DND-41 (cell line): ENCODE measurements around the gene WDR77.

Source experiments
- ATAC-seq: fragments of 200-7000 bp; cut with Tn5 transposase; 3 replicates; pipeline ENCODE4 v1.9.1; 2021; ENCODE audit warnings: low read depth; ENCODE audit not compliant: insufficient read depth
- DNase-seq: peaks from one replicate; pipeline ENCODE4 v3.0.0-alpha.2; 2020
- H2AFZ ChIP-seq: 2 replicates; pipeline ENCODE4 v1.6.0; 2012; ENCODE audit warnings: low read depth, low read length
- H3K27ac ChIP-seq: 2 replicates; pipeline ENCODE4 v1.5.1; 2012; ENCODE audit warnings: low read length, inconsistent platforms
- H3K27me3 ChIP-seq: fragments of 200-600 bp; sonication (generic); 2 replicates; pipeline ENCODE4 v1.6.0; 2012; ENCODE audit warnings: low read length, mild to moderate bottlenecking, inconsistent platforms; ENCODE audit not compliant: insufficient read depth, poor library complexity
- H3K36me3 ChIP-seq: 2 replicates; pipeline ENCODE4 v1.5.1; 2012; ENCODE audit warnings: low read length, inconsistent platforms; ENCODE audit not compliant: insufficient read depth
- H3K4me1 ChIP-seq: 2 replicates; pipeline ENCODE4 v1.5.1; 2012; ENCODE audit warnings: mild to moderate bottlenecking, low read length; ENCODE audit not compliant: insufficient read depth
- H3K4me2 ChIP-seq: 2 replicates; pipeline ENCODE4 v1.6.0; 2012; ENCODE audit warnings: mild to moderate bottlenecking, moderate library complexity, low read length, inconsistent platforms; ENCODE audit not compliant: insufficient read depth
- H3K4me3 ChIP-seq, 2 experiments: fragments of 200-600 bp in 1 of 2; shearing (Covaris generic) in 1 of 2; 2 replicates each; pipeline ENCODE4 v1.5.1; 2012 to 2016; ENCODE audit warnings: inconsistent platforms in 2 of 2, low read length in 2 of 2, mild to moderate bottlenecking in 2 of 2, low read depth in 1 of 2, moderate library complexity in 1 of 2
- H3K79me2 ChIP-seq: 2 replicates; pipeline ENCODE4 v1.6.0; 2012; ENCODE audit warnings: low read length, inconsistent platforms; ENCODE audit not compliant: insufficient read depth
- H3K9ac ChIP-seq: 2 replicates; pipeline ENCODE4 v1.6.0; 2012; ENCODE audit warnings: low read depth, mild to moderate bottlenecking, inconsistent platforms, low read length, moderate library complexity
- H3K9me3 ChIP-seq: 2 replicates; pipeline ENCODE4 v1.5.1; 2012; ENCODE audit warnings: low read length, moderate library complexity, mild to moderate bottlenecking, inconsistent platforms; ENCODE audit not compliant: insufficient read depth, severe bottlenecking
- H4K20me1 ChIP-seq: 2 replicates; pipeline ENCODE4 v1.6.0; 2012; ENCODE audit warnings: low read length; ENCODE audit not compliant: insufficient read depth
- CTCF ChIP-seq: IDR thresholded peaks from 2 replicates; pipeline ENCODE4 v1.5.1; 2012; ENCODE audit warnings: borderline replicate concordance, low read length, moderate library complexity, mild to moderate bottlenecking; ENCODE audit not compliant: poor library complexity, severe bottlenecking; ENCODE audit errors: extremely low read depth
- EZH2 ChIP-seq: IDR thresholded peaks from 3 replicates; pipeline ENCODE4 v1.6.1; 2012; ENCODE audit warnings: borderline replicate concordance, low read depth, mild to moderate bottlenecking, moderate library complexity, low read length, inconsistent platforms; ENCODE audit not compliant: severe bottlenecking

The WDR77 gene

GRCh38 chr1:111446967-111447892, 1.8 kb downstream of the WDR77 start:
- Histone ChIP-seq H3K9ac (peak overlapping the region; percentile 96), H3K9me3 (no peaks in the 10 kb centered on the region), H3K4me3 (peak overlapping the region; percentile 97 to 98; a peak in 3 of 4 replicates), H2AFZ (no peak overlapping the region), H3K27ac (peak overlapping the region; percentile 6; the same call in 1 of the 2 replicates), H4K20me1 (peaks cover 14% of the 10 kb centered on the region; the same call in 1 of the 2 replicates), H3K27me3 (no peaks in the 10 kb centered on the region), H3K4me2 (peak overlapping the region; percentile 84), H3K4me1 (peaks cover 54% of the 10 kb centered on the region), H3K79me2 (peaks cover 79% of the 10 kb centered on the region), H3K36me3 (peaks cover 61% of the 10 kb centered on the region)
- ATAC-seq = no peak
- no peak for DNase-seq
- TF ChIP-seq CTCF = no peak
- TF ChIP-seq EZH2 = no peak

- Histone ChIP-seq H3K9ac (no peak overlapping the region), H3K27me3 (no peaks in the 10 kb centered on the region), H3K4me2 (peak overlapping the region; percentile 84; the same call in 1 of the 2 replicates), H4K20me1 (peaks cover 14% of the 10 kb centered on the region; the same call in 1 of the 2 replicates), H3K4me3 (peak overlapping the region in 1 of 2 experiments; percentile 97; a peak in 1 of 4 replicates), H3K9me3 (no peaks in the 10 kb centered on the region), H3K36me3 (peaks cover 68% of the 10 kb centered on the region), H3K4me1 (peaks cover 47% of the 10 kb centered on the region), H3K79me2 (peaks cover 72% of the 10 kb centered on the region), H3K27ac (no peak overlapping the region), H2AFZ (no peak overlapping the region)
- DNase-seq (no peak), ATAC-seq (no peak)
- TF ChIP-seq EZH2 (no peak), CTCF (no peak)
Observed at GRCh38 chr1:111446546-111446945, 2.5 kb downstream of the WDR77 start.

- no peak overlapping the region for H2AFZ ChIP-seq
- peaks cover 86% of the 10 kb centered on the region for H3K36me3 ChIP-seq
- ATAC-seq = no peak
- no peak overlapping the region for H3K4me2 ChIP-seq
- H3K79me2 ChIP-seq = peaks cover 48% of the 10 kb centered on the region
- DNase-seq = no peak
- TF ChIP-seq EZH2 = no peak
- no peak for TF ChIP-seq CTCF
- H3K4me3 ChIP-seq = no peak overlapping the region
- H3K27ac ChIP-seq = no peak overlapping the region
- no peaks in the 10 kb centered on the region for H3K27me3 ChIP-seq
- no peak overlapping the region for H3K9ac ChIP-seq
- H3K4me1 ChIP-seq = peaks cover 30% of the 10 kb centered on the region
- no peaks in the 10 kb centered on the region for H3K9me3 ChIP-seq
- peaks cover 14% of the 10 kb centered on the region; the same call in 1 of the 2 replicates for H4K20me1 ChIP-seq
Observed at GRCh38 chr1:111444031-111444430, 5.0 kb downstream of the WDR77 start.
